ENCODE measurements around the gene SSBP1.

Gene SSBP1

GRCh38 chr7:141731476-141732149, 6.5 kb upstream of the SSBP1 start:
- TF ChIP-seq EZH2 (IDR thresholded peaks at IDR 0.05; ENCODE audit: borderline replicate concordance, low read length) (no peak), CTCF (IDR thresholded peaks at IDR 0.05; ENCODE audit: low read length) (no peak)
- Histone ChIP-seq H3F3A (ENCODE audit: insufficient read depth, low read length) (no peaks in the 10 kb centered on the region), H3K9ac (ENCODE audit: low read length) (no peak overlapping the region), H2AFZ (ENCODE audit: low read length) (no peak overlapping the region), H3K4me2 (ENCODE audit: low read length) (no peak overlapping the region), H3K27me3 (ENCODE audit: insufficient read depth, low read length) (no peaks in the 10 kb centered on the region), H3K36me3 (ENCODE audit: insufficient read depth, low read length) (no peaks in the 10 kb centered on the region), H3K9me2 (ENCODE audit: low read depth, low read length) (no peaks in the 10 kb centered on the region), H3K9me3 (ENCODE audit: low read length) (no peaks in the 10 kb centered on the region), H3K4me3 (ENCODE audit: low read depth, low read length, poor library complexity, severe bottlenecking) (no peak overlapping the region), H3K79me2 (ENCODE audit: insufficient read depth, low read length) (no peaks in the 10 kb centered on the region), H3K27ac (ENCODE audit: low read depth, low read length, poor library complexity, severe bottlenecking) (no peak overlapping the region), H3K4me1 (ENCODE audit: insufficient read depth, low read length, severe bottlenecking) (peaks cover under 1% of the 10 kb centered on the region), H4K20me1 (ENCODE audit: insufficient read depth, low read length) (no peaks in the 10 kb centered on the region)

- peak overlapping the region; percentile 58 for H3K27ac ChIP-seq (ENCODE audit: low read depth, low read length, poor library complexity, severe bottlenecking)
- H2AFZ ChIP-seq (ENCODE audit: low read length) = peak overlapping the region; percentile 86
- H3K4me2 ChIP-seq (ENCODE audit: low read length) = peak overlapping the region; percentile 84
- TF ChIP-seq EZH2 (IDR thresholded peaks at IDR 0.05; ENCODE audit: borderline replicate concordance, low read length) = no peak
- TF ChIP-seq CTCF (IDR thresholded peaks at IDR 0.05; ENCODE audit: low read length) = no peak; the same call in 1 of the 2 replicates
- peak overlapping the region; percentile 68 for H3K4me3 ChIP-seq (ENCODE audit: low read depth, low read length, poor library complexity, severe bottlenecking)
- peak overlapping the region; percentile 62 for H3K9ac ChIP-seq (ENCODE audit: low read length)
- H3K27me3 ChIP-seq (ENCODE audit: insufficient read depth, low read length) = no peaks in the 10 kb centered on the region
- no peaks in the 10 kb centered on the region for H3K9me3 ChIP-seq (ENCODE audit: low read length)
- H4K20me1 ChIP-seq (ENCODE audit: insufficient read depth, low read length) = no peaks in the 10 kb centered on the region
- no peaks in the 10 kb centered on the region for H3K9me2 ChIP-seq (ENCODE audit: low read depth, low read length)
- peaks cover 28% of the 10 kb centered on the region for H3K4me1 ChIP-seq (ENCODE audit: insufficient read depth, low read length, severe bottlenecking)
- H3F3A ChIP-seq (ENCODE audit: insufficient read depth, low read length) = no peaks in the 10 kb centered on the region
- peaks cover 29% of the 10 kb centered on the region for H3K79me2 ChIP-seq (ENCODE audit: insufficient read depth, low read length)
- peaks cover 28% of the 10 kb centered on the region for H3K36me3 ChIP-seq (ENCODE audit: insufficient read depth, low read length)
Observed at GRCh38 chr7:141737118-141737835, 881 bp upstream of the SSBP1 start.

GRCh38 chr7:141738592-141739013, 445 bp downstream of the SSBP1 start:
- H3K27ac ChIP-seq (ENCODE audit: low read depth, low read length, poor library complexity, severe bottlenecking) = peak overlapping the region; percentile 33
- H3K9ac ChIP-seq (ENCODE audit: low read length) = peak overlapping the region; percentile 71
- H3K27me3 ChIP-seq (ENCODE audit: insufficient read depth, low read length) = no peaks in the 10 kb centered on the region
- no peaks in the 10 kb centered on the region for H3K9me3 ChIP-seq (ENCODE audit: low read length)
- H4K20me1 ChIP-seq (ENCODE audit: insufficient read depth, low read length) = no peaks in the 10 kb centered on the region
- peaks cover 28% of the 10 kb centered on the region for H3K4me1 ChIP-seq (ENCODE audit: insufficient read depth, low read length, severe bottlenecking)
- no peak for TF ChIP-seq CTCF (IDR thresholded peaks at IDR 0.05; ENCODE audit: low read length)
- no peak for TF ChIP-seq EZH2 (IDR thresholded peaks at IDR 0.05; ENCODE audit: borderline replicate concordance, low read length)
- H3K36me3 ChIP-seq (ENCODE audit: insufficient read depth, low read length) = peaks cover 41% of the 10 kb centered on the region
- H3K4me3 ChIP-seq (ENCODE audit: low read depth, low read length, poor library complexity, severe bottlenecking) = peak overlapping the region; percentile 68
- peak overlapping the region; percentile 86 for H3K4me2 ChIP-seq (ENCODE audit: low read length)
- H3K79me2 ChIP-seq (ENCODE audit: insufficient read depth, low read length) = peaks cover 29% of the 10 kb centered on the region
- no peak overlapping the region for H2AFZ ChIP-seq (ENCODE audit: low read length)
- H3K9me2 ChIP-seq (ENCODE audit: low read depth, low read length) = no peaks in the 10 kb centered on the region
- no peaks in the 10 kb centered on the region for H3F3A ChIP-seq (ENCODE audit: insufficient read depth, low read length)

Data from OCI-LY1 (cell line).